HFF-Myc (cell line): ENCODE results near the gene FAM47B.

Source experiments
- DNase-seq: peaks from one replicate; pipeline ENCODE4 v3.0.0-alpha.2; 2011; ENCODE audit warnings: low read depth; ENCODE audit errors: extremely low read depth
- H3K4me3 ChIP-seq: replicated peaks from 2 replicates; pipeline ENCODE4 v1.5.1; 2011; ENCODE audit warnings: low read depth, mild to moderate bottlenecking, control low read depth, low read length
- CTCF ChIP-seq: IDR thresholded peaks from 2 replicates; pipeline ENCODE4 v1.5.1; 2012; ENCODE audit warnings: mild to moderate bottlenecking, low read depth, low read length, control low read depth; ENCODE audit errors: missing control alignments

The FAM47B gene

GRCh38 chrX:34942496-34942895 is at the start of gene FAM47B:
Gene FAM47B (plus strand): TSS chrX:34942796. CDS start chrX:34942832, 36 bp downstream.
- no peak for DNase-seq
- no peak for TF ChIP-seq CTCF
- no peak within 1 kb of the TSS for H3K4me3 ChIP-seq

GRCh38 chrX:34893741-34894140 is 48.9 kb upstream of the FAM47B start:
- TF ChIP-seq CTCF: no peak
- no peak overlapping the region for H3K4me3 ChIP-seq
- DNase-seq: no peak

DNA sequence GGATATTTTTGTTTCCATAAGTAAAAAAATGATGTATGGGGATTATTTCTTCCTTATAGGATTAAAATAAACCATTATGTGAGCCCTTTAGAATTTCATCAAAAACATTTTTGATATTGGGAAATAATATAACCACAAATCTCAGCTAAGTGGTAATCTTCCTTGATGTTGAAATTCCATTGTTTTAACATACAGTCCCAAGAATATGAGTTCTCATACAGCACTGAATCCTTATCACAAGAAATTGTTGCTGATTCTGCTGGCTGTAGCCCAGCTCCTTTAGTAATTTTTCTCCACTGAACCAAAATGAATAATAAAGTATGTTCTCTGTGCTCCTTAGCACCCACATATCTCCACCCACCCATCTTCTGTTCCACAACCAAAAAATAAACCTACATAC is 41.9 kb upstream of the FAM47B start:
- no peak for DNase-seq
- no peak overlapping the region for H3K4me3 ChIP-seq

DNA sequence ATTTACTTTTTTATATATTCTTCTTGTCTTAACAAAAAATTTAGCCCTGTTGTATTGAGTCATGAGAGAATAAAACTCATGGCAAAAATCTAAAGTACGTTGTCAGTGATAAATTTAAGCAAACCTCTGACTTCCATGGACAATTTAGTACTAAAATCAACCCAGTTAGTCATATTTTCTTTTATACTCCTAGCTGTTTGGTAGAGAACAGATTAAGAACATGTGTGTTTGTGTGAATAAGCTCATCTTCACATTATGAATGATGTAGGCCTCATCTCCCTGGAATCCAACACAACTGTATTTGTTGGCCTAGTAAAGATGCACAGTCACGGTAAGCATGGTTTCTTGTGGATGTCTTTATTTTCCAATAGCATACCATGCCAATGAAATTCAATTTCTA is 40.8 kb upstream of the FAM47B start:
- no peak for TF ChIP-seq CTCF
- no peak for DNase-seq
- no peak overlapping the region for H3K4me3 ChIP-seq

More for the DNA sequence above, 41.9 kb upstream of the FAM47B start:
- TF ChIP-seq CTCF: no peak

- TF ChIP-seq CTCF: no peak
- H3K4me3 ChIP-seq: no peak overlapping the region
- DNase-seq: no peak
Measured at GRCh38 chrX:34903316-34903715, 39.3 kb upstream of the FAM47B start.

DNA sequence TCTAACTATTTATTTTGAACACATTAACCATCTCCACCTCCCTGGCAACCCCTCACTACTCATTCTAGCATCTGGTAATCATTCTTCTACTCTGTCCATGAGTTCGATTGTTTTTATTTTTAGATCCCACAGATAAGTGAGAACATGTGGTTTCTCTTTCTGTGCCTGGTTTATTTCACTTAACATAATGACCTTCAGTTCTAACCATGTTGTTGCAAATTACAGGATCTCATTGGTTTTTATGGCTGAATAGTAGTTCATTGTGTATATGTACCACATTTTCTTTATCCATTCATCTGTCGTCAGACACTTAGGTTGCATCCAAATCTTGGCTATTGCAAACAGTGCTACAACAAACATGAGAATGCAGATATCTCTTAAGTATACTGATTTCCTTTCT is 33.4 kb upstream of the FAM47B start:
- TF ChIP-seq CTCF: no peak
- H3K4me3 ChIP-seq: no peak overlapping the region
- no peak for DNase-seq

DNA sequence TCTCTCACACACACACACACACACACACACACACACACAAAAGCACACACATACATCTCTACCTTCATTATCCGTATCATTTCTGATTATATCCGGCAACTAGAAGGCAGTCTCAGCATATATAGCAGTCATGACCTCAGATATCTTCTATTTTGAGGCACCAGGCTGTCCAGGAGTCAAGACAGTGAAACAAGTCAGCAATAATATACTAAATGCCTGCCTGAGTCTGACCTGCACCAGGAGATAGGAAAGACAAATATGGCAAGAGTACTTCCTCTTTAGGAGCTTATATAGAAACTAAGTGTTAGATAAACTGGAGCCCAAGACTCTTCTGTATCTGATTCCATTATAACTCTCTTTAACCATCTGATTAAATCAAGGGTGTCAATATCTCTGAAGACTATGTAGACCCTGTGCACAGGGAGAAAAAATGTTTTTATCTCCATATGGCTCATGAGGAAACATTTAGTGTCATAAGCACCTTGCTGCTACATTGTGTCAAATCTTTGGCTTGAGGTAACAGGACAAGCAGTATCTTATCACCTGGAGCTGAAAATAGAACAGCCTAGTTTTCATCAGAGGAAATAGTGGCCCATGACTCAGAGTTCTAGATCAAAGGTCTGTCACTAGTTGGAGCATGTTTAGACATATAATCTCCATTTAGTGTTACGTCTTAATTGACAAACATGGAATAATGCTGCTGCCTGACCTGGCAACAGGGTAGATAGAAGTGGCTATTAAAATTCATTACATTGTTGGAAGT is 27.0 kb upstream of the FAM47B start:
- H3K4me3 ChIP-seq: no peak overlapping the region
- no peak for TF ChIP-seq CTCF
- no peak for DNase-seq
